IPS DF 4.7 (cell line): ENCODE measurements around the gene RC3H2.
"Not testable (repeated sequence)": the region's sequence is repeated elsewhere in the genome, so short reads cannot be mapped to it uniquely, and the experiment has no call there.

ENCODE experiments used
- DNase-seq: peaks from one replicate; pipeline ENCODE4 v3.0.0-alpha.2; 2013; ENCODE audit warnings: low spot score; ENCODE audit errors: extremely low read depth

RC3H2 gene

GRCh38 chr9:122922713-122923112 is 17.6 kb upstream of the RC3H2 start:
- no peak for DNase-seq

- DNase-seq, result no peak
These were observed 13.2 kb upstream of the RC3H2 start for GRCh38 chr9:122918310-122918709.

GRCh38 chr9:122912964-122913673 is 8.0 kb upstream of the RC3H2 start, which contains the start of gene ZBTB6:
Gene ZBTB6 (minus strand): TSS chr9:122913323. CDS start chr9:122912072, 1,251 bp downstream.
- peak; percentile 78 for DNase-seq

GRCh38 chr9:122912671-122912963 is 7.5 kb upstream of the RC3H2 start:
- no peak for DNase-seq

GRCh38 chr9:122906122-122906521 is 963 bp upstream of the RC3H2 start:
- not testable (repeated sequence) for DNase-seq

- DNase-seq, result no peak
These were observed 715 bp downstream of the RC3H2 start for GRCh38 chr9:122904466-122904822.

GRCh38 chr9:122900791-122901190 is 4.4 kb downstream of the RC3H2 start:
- DNase-seq, result no peak

- no peak for DNase-seq
These were observed 7.2 kb downstream of the RC3H2 start for GRCh38 chr9:122897969-122898368.

GRCh38 chr9:122888480-122888879 is 16.7 kb downstream of the RC3H2 start:
- DNase-seq, result no peak

GRCh38 chr9:122883125-122883524 is 22.0 kb downstream of the RC3H2 start:
- DNase-seq, result no peak

- DNase-seq, result no peak
These were observed 25.7 kb downstream of the RC3H2 start for GRCh38 chr9:122879443-122879842.

GRCh38 chr9:122875523-122875922 is 29.6 kb downstream of the RC3H2 start:
- no peak for DNase-seq

- not testable (repeated sequence) for DNase-seq
These were observed 37.9 kb downstream of the RC3H2 start for GRCh38 chr9:122867276-122867675.

- no peak for DNase-seq
These were observed 39.1 kb downstream of the RC3H2 start for GRCh38 chr9:122866079-122866478.

- no peak for DNase-seq
These were observed 39.9 kb downstream of the RC3H2 start for GRCh38 chr9:122865300-122865699.

GRCh38 chr9:122863407-122863806 is 41.8 kb downstream of the RC3H2 start:
- no peak for DNase-seq

- DNase-seq, result no peak
These were observed 44.6 kb downstream of the RC3H2 start for GRCh38 chr9:122860319-122861142.

GRCh38 chr9:122857815-122858214 is 47.3 kb downstream of the RC3H2 start:
- no peak for DNase-seq

- not testable (repeated sequence) for DNase-seq
These were observed 52.9 kb downstream of the RC3H2 start for GRCh38 chr9:122852085-122852786.

- DNase-seq, result no peak
These were observed 56.8 kb downstream of the RC3H2 start for GRCh38 chr9:122848256-122848943.

- no peak for DNase-seq
These were observed 58.7 kb downstream of the RC3H2 start for GRCh38 chr9:122846371-122846940.
